HepG2 (cell line): ENCODE results near the gene CEBPB. TPM values are rescaled to one million over a fixed set of nuclear protein-coding genes. Genes with fewer than 3 reads are reported as not detected.

Source experiments
- ATF3 ChIP-seq: sonication (generic); formaldehyde crosslinking; IDR thresholded peaks from 2 replicates; pipeline ENCODE4 v1.4.0; 2020; ENCODE audit warnings: missing genetic modification reagents
- ERF ChIP-seq: IDR thresholded peaks from 2 replicates; pipeline ENCODE4 v1.6.1; 2018; ENCODE audit warnings: missing biosample characterization, missing genetic modification reagents
- HIC2 ChIP-seq: sonication (generic); formaldehyde crosslinking; IDR thresholded peaks from 2 replicates; pipeline ENCODE4 v1.9.0; 2022; ENCODE audit warnings: low read depth, missing genetic modification reagents
- ISX ChIP-seq: sonication (generic); formaldehyde crosslinking; conservative IDR thresholded peaks from 2 replicates; pipeline ENCODE4 v1.5.0; 2020; ENCODE audit warnings: missing genetic modification reagents
- MEIS1 ChIP-seq: sonication (generic); formaldehyde crosslinking; IDR thresholded peaks from 2 replicates; pipeline ENCODE4 v1.9.0; 2021; ENCODE audit warnings: mild to moderate bottlenecking, missing genetic modification reagents, moderate library complexity, borderline replicate concordance
- YEATS2 ChIP-seq: sonication (generic); formaldehyde crosslinking; IDR thresholded peaks from 2 replicates; pipeline ENCODE4 v1.4.0; 2020; ENCODE audit warnings: missing genetic modification reagents, borderline replicate concordance
- ZHX1 ChIP-seq: sonication (generic); formaldehyde crosslinking; IDR thresholded peaks from 2 replicates; pipeline ENCODE4 v1.8.1; 2022; ENCODE audit warnings: low read depth, mild to moderate bottlenecking, missing genetic modification reagents
- ZNF12 ChIP-seq: sonication (generic); formaldehyde crosslinking; IDR thresholded peaks from 2 replicates; pipeline ENCODE4 v1.5.0; 2020; ENCODE audit warnings: missing genetic modification reagents
- polyA plus RNA-seq, 8 experiments: library from polyadenylated mRNA; depleted of rRNA in 3 of 8; stranded (reverse) in 7 of 8; unstranded in 1 of 8; fragments of >200 nt; fragmentation: Illumina TruSeq in 4 of 8; extraction: Trizol in 4 of 8; gene quantifications; 2 replicates each; pipeline versions ENCODE4 v1.2.1 to v1.2.3, GENCODE V29; 2011 to 2016; ENCODE audit warnings: low read depth in 4 of 8, missing spikeins in 1 of 8, mixed read lengths in 1 of 8; ENCODE audit not compliant: insufficient read depth in 1 of 8
- total RNA-seq, 5 experiments: library from RNA; depleted of rRNA; stranded (reverse); fragments of >200 nt; fragmentation: Illumina TruSeq; extraction: Trizol; gene quantifications; 2 replicates each; pipeline ENCODE4 v1.2.3, GENCODE V29; 2016; ENCODE audit warnings: low read depth in 1 of 5
- TF ChIP-seq, protein P1 (sequence below): sonication (generic); formaldehyde crosslinking; IDR thresholded peaks from 2 replicates; pipeline ENCODE4 v1.4.0; 2020; ENCODE audit warnings: mild to moderate bottlenecking, missing genetic modification reagents
- TF ChIP-seq, protein P2 (sequence below), 2 experiments: sonication (generic) in 1 of 2; formaldehyde crosslinking in 1 of 2; IDR thresholded peaks; 2 replicates each; pipeline versions ENCODE4 v1.6.1 to v1.9.0; 2014 to 2022; ENCODE audit warnings: antibody characterized with exemption in 1 of 2, borderline replicate concordance in 1 of 2, inconsistent platforms in 1 of 2, low read depth in 1 of 2, missing genetic modification reagents in 1 of 2

Gene CEBPB
- total and polyA plus RNA-seq, 2 of the 13 experiments (the other 11 are each of a cell fraction or from before 2014, with no cell fraction given): 18.5 to 28.2 TPM

DNA sequence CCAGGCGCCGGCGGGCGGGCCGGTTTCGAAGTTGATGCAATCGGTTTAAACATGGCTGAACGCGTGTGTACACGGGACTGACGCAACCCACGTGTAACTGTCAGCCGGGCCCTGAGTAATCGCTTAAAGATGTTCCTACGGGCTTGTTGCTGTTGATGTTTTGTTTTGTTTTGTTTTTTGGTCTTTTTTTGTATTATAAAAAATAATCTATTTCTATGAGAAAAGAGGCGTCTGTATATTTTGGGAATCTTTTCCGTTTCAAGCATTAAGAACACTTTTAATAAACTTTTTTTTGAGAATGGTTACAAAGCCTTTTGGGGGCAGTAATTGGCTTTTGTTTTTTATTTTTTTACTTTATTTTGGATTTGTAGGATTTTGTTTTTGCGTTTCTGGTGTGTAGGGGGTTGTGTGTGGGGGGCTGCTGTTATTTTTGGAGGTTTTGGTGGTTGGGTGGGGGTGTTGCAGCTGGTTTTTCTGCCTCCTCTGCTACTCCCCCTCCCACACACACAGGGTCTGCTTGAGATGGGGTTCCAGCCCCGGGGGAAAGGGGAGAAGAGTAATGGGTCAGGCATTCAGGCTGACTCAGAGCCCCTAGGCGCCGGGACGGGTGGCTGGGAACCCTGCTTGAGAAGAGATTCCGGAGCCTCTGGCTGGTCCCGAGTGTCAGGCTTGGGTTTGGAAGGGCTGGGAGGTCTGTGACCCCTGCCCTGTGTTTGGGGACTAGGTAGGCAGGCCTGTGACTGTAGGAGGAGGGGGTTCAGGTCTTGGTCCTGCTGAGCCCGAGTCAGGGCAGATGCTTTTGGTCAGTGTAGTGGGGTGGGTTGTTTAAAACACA lies 2.0 kb downstream of the CEBPB start (continued):
- TF ChIP-seq, protein P1, sequence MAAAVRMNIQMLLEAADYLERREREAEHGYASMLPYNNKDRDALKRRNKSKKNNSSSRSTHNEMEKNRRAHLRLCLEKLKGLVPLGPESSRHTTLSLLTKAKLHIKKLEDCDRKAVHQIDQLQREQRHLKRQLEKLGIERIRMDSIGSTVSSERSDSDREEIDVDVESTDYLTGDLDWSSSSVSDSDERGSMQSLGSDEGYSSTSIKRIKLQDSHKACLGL (CRISPR knock-in tag): no peak; the same call in 1 of the 2 replicates
- peak; percentile 98 for TF ChIP-seq ATF3 (CRISPR knock-in tag)
- TF ChIP-seq, protein P2, sequence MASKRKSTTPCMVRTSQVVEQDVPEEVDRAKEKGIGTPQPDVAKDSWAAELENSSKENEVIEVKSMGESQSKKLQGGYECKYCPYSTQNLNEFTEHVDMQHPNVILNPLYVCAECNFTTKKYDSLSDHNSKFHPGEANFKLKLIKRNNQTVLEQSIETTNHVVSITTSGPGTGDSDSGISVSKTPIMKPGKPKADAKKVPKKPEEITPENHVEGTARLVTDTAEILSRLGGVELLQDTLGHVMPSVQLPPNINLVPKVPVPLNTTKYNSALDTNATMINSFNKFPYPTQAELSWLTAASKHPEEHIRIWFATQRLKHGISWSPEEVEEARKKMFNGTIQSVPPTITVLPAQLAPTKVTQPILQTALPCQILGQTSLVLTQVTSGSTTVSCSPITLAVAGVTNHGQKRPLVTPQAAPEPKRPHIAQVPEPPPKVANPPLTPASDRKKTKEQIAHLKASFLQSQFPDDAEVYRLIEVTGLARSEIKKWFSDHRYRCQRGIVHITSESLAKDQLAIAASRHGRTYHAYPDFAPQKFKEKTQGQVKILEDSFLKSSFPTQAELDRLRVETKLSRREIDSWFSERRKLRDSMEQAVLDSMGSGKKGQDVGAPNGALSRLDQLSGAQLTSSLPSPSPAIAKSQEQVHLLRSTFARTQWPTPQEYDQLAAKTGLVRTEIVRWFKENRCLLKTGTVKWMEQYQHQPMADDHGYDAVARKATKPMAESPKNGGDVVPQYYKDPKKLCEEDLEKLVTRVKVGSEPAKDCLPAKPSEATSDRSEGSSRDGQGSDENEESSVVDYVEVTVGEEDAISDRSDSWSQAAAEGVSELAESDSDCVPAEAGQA (IDR thresholded peaks at IDR 0.05; ENCODE audit: low read depth): peak; percentile 84
- TF ChIP-seq, protein P2 (CRISPR knock-in tag; IDR thresholded peaks at IDR 0.05; ENCODE audit: borderline replicate concordance): no peak
- peak; percentile 87; the same call in 1 of the 2 replicates for TF ChIP-seq ZHX1 (CRISPR knock-in tag)
- TF ChIP-seq MEIS1: peak; percentile 80
- no peak for TF ChIP-seq ISX (CRISPR knock-in tag)
- TF ChIP-seq ZNF12: peak; percentile 61; the same call in 1 of the 2 replicates
- 0 out of 2 replicates have a peak, but pooled peaks have one; percentile 30 for TF ChIP-seq ERF (CRISPR knock-in tag)
- no peak for TF ChIP-seq HIC2 (CRISPR knock-in tag)
- peak; percentile 55; the same call in 1 of the 2 replicates for TF ChIP-seq YEATS2 (CRISPR knock-in tag)
